Panc1 (cell line): ENCODE measurements around the gene NECTIN1. TPM values are rescaled to one million over a fixed set of nuclear protein-coding genes. Genes with fewer than 3 reads are reported as not detected.

Source experiments
- ATAC-seq: fragments of 200-7000 bp; cut with Tn5 transposase; 2 replicates; pipeline ENCODE4 v1.9.1; 2020; ENCODE audit warnings: mild to moderate bottlenecking, moderate library complexity
- BruUV-seq: library from RNA; stranded (reverse); fragments of 400-500 nt; replicated peaks from 2 replicates; lab custom pipeline; 2021; lab: Mats Ljungman, UMichigan
- CTCF ChIA-PET: fragments of 300-600 bp; sonication (Branson Sonifier 250); formaldehyde crosslinking; loops from one replicate; lab custom pipeline; 2022; ENCODE audit warnings: antibody characterized with exemption; lab: Charles Lee
- POLR2A ChIA-PET: fragments of 300-600 bp; sonication (Branson Sonifier 250); formaldehyde crosslinking; loops from one replicate; lab custom pipeline; 2022; ENCODE audit warnings: antibody characterized with exemption; lab: Charles Lee
- DNase-seq: peaks from one replicate; pipeline ENCODE4 v3.0.0-alpha.2; 2010; ENCODE audit warnings: low read depth, low spot score
- H3K27ac ChIP-seq: 2 replicates; pipeline ENCODE4 v1.5.1; 2011; ENCODE audit warnings: mild to moderate bottlenecking, low read length, inconsistent platforms
- H3K27me3 ChIP-seq: fragments of 200-500 bp; sonication (Bioruptor generic); 2 replicates; pipeline ENCODE4 v1.6.0; 2014; ENCODE audit warnings: low read length, inconsistent platforms; ENCODE audit not compliant: control insufficient read depth, insufficient read depth
- H3K36me3 ChIP-seq: fragments of 200-500 bp; sonication (Bioruptor generic); 2 replicates; pipeline ENCODE4 v1.5.1; 2014; ENCODE audit warnings: inconsistent platforms, mild to moderate bottlenecking, low read length, moderate library complexity; ENCODE audit not compliant: control insufficient read depth, insufficient read depth
- H3K4me1 ChIP-seq: 2 replicates; pipeline ENCODE4 v1.5.1; 2011; ENCODE audit warnings: inconsistent platforms, mild to moderate bottlenecking, low read length, moderate library complexity; ENCODE audit not compliant: control insufficient read depth, insufficient read depth
- H3K4me3 ChIP-seq, 2 experiments: 2 replicates each; pipeline ENCODE4 v1.5.1; 2011 to 2012; ENCODE audit warnings: low read depth in 2 of 2, low read length in 2 of 2, mild to moderate bottlenecking in 2 of 2, inconsistent platforms in 1 of 2, moderate library complexity in 1 of 2
- H3K9me3 ChIP-seq: fragments of 200-500 bp; sonication (Bioruptor generic); 2 replicates; pipeline ENCODE4 v1.5.1; 2014; ENCODE audit warnings: low read depth, mild to moderate bottlenecking, inconsistent platforms, low read length, moderate library complexity; ENCODE audit not compliant: control insufficient read depth, insufficient read depth
- POLR2AphosphoS5 ChIP-seq: IDR thresholded peaks from 2 replicates; pipeline ENCODE4 v1.6.1; 2012; ENCODE audit warnings: mild to moderate bottlenecking, low read depth, low read length, moderate library complexity
- REST ChIP-seq, 2 experiments: IDR thresholded peaks; 2 replicates each; pipeline ENCODE4 v1.6.1; 2011 to 2012; ENCODE audit warnings: low read depth in 2 of 2, control low read depth in 1 of 2, low read length in 1 of 2, mild to moderate bottlenecking in 1 of 2, moderate library complexity in 1 of 2; ENCODE audit not compliant: insufficient read depth in 1 of 2
- SIN3A ChIP-seq: IDR thresholded peaks from 2 replicates; pipeline ENCODE4 v1.6.1; 2012; ENCODE audit warnings: low read depth, mild to moderate bottlenecking, low read length, moderate library complexity, borderline replicate concordance; ENCODE audit not compliant: insufficient read depth
- TCF7L2 ChIP-seq: IDR thresholded peaks from 2 replicates; pipeline ENCODE4 v1.6.1; 2011; ENCODE audit warnings: mild to moderate bottlenecking, low read depth, low read length, inconsistent platforms
- in situ Hi-C: cut with HindIII; loops from 2 replicates; pipeline ENCODE4 v1.10.0; 2016; ENCODE audit warnings: low sequenced_read_pairs, low pct_unique_long_range_greater_than_20kb
- intact Hi-C: fragments of 100-400 bp; cut with micrococcal nuclease; formaldehyde crosslinking; loops from one replicate; pipeline ENCODE4 v1.10.0; 2022; ENCODE audit not compliant: unreplicated experiment
- total RNA-seq: library from RNA; stranded (reverse); gene quantifications from one replicate; pipeline ENCODE4 v1.2.1, GENCODE V29; 2021; ENCODE audit not compliant: unreplicated experiment
- TF ChIP-seq, protein P1 (sequence below): fragments of 450-650 bp; IDR thresholded peaks from 2 replicates; pipeline ENCODE4 v1.5.1; 2017; ENCODE audit warnings: mild to moderate bottlenecking

NECTIN1 gene
- total RNA-seq, 1 experiment from 2014 or later: 14.6 TPM

- TF ChIP-seq TCF7L2 (no peak), SIN3A (no peak), REST (IDR thresholded peaks at IDR 0.05; ENCODE audit: insufficient read depth in 1 of 2, low read depth in 2 of 2, low read length in 1 of 2) (no peak), POLR2AphosphoS5 (no peak)
- TF ChIP-seq, protein P1, sequence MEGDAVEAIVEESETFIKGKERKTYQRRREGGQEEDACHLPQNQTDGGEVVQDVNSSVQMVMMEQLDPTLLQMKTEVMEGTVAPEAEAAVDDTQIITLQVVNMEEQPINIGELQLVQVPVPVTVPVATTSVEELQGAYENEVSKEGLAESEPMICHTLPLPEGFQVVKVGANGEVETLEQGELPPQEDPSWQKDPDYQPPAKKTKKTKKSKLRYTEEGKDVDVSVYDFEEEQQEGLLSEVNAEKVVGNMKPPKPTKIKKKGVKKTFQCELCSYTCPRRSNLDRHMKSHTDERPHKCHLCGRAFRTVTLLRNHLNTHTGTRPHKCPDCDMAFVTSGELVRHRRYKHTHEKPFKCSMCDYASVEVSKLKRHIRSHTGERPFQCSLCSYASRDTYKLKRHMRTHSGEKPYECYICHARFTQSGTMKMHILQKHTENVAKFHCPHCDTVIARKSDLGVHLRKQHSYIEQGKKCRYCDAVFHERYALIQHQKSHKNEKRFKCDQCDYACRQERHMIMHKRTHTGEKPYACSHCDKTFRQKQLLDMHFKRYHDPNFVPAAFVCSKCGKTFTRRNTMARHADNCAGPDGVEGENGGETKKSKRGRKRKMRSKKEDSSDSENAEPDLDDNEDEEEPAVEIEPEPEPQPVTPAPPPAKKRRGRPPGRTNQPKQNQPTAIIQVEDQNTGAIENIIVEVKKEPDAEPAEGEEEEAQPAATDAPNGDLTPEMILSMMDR: no peak
- intact Hi-C loops: no loop called here
- CTCF ChIA-PET: no interaction called here
- DNase-seq (no peak), ATAC-seq (no peak)
- no peaks in the 10 kb centered on the region; the same call in 1 of the 2 replicates for H3K9me3 ChIP-seq
- no TSS peak for BruUV-seq
- H3K36me3 ChIP-seq: no peaks in the 10 kb centered on the region
- no peaks in the 10 kb centered on the region for H3K4me1 ChIP-seq
- H3K4me3 ChIP-seq: no peak overlapping the region
- H3K27me3 ChIP-seq: no peaks in the 10 kb centered on the region
- in situ Hi-C loops: no loop called here
- H3K27ac ChIP-seq: no peak overlapping the region
- POLR2A ChIA-PET: no interaction called here
Observed at GRCh38 chr11:119676461-119677020, 52.5 kb downstream of the NECTIN1 start.

GRCh38 chr11:119673759-119674336 is 55.2 kb downstream of the NECTIN1 start:
- H3K27me3 ChIP-seq: no peaks in the 10 kb centered on the region
- no peak overlapping the region for H3K27ac ChIP-seq
- BruUV-seq: no TSS peak
- ATAC-seq (peak; percentile 79), DNase-seq (no peak)
- H3K4me1 ChIP-seq: no peaks in the 10 kb centered on the region
- CTCF ChIA-PET: interaction anchor here (0.7 to 1.5 kb wide), 2 partner anchors 338 to 435 kb away, joined by 3 to 5 read pairs; no protein-coding TSS in a partner anchor
- intact Hi-C loops: no loop called here
- H3K36me3 ChIP-seq: no peaks in the 10 kb centered on the region
- no peaks in the 10 kb centered on the region; the same call in 1 of the 2 replicates for H3K9me3 ChIP-seq
- POLR2A ChIA-PET: no interaction called here
- no peak overlapping the region for H3K4me3 ChIP-seq
- TF ChIP-seq REST (IDR thresholded peaks at IDR 0.05; ENCODE audit: insufficient read depth in 1 of 2, low read depth in 2 of 2, low read length in 1 of 2) (no peak), POLR2AphosphoS5 (no peak), TCF7L2 (no peak), SIN3A (no peak)
- TF ChIP-seq, protein P1: no peak
- in situ Hi-C loops: no loop called here
